ENCODE results near the gene MRPL24. TPM values are rescaled to one million over a fixed set of nuclear protein-coding genes. Genes with fewer than 3 reads are reported as not detected.

The MRPL24 gene
- total RNA-seq, 2 donors from 2014 or later, result 22.6 to 35.6 TPM

GRCh38 chr1:156717351-156717750 is 23.5 kb downstream of the MRPL24 start:
- DNase-seq (ENCODE audit: low spot score) (no peak), ATAC-seq (ENCODE audit: insufficient number of reproducible peaks, low FRiP score, low read depth) (no peak)
- no peak overlapping the region for H3K27ac ChIP-seq
- H3K9me3 ChIP-seq, result no peaks in the 10 kb centered on the region
- H3K4me3 ChIP-seq, result no peak overlapping the region
- no peaks in the 10 kb centered on the region for H3K27me3 ChIP-seq (replicated peaks; ENCODE audit: insufficient read depth)
- peaks cover 16% of the 10 kb centered on the region for H3K36me3 ChIP-seq
- H3K4me1 ChIP-seq (ENCODE audit: control insufficient read depth in 1 of 2, low read depth in 2 of 2), result no peaks in the 10 kb centered on the region
- no peak for TF ChIP-seq CTCF (IDR thresholded peaks at IDR 0.05)

GRCh38 chr1:156714830-156715229 is 26.1 kb downstream of the MRPL24 start:
- Histone ChIP-seq H3K4me3 (no peak overlapping the region), H3K36me3 (peaks cover 4% of the 10 kb centered on the region), H3K27me3 (replicated peaks; ENCODE audit: insufficient read depth) (no peaks in the 10 kb centered on the region), H3K9me3 (no peaks in the 10 kb centered on the region), H3K27ac (no peak overlapping the region), H3K4me1 (ENCODE audit: control insufficient read depth in 1 of 2, low read depth in 2 of 2) (peaks cover 0 to 7% of the 10 kb centered on the region in 2 donors)
- DNase-seq (ENCODE audit: low spot score), result no peak
- TF ChIP-seq CTCF (IDR thresholded peaks at IDR 0.05), result no peak
- ATAC-seq (ENCODE audit: insufficient number of reproducible peaks, low FRiP score, low read depth), result no peak

GRCh38 chr1:156712626-156713025 is 28.3 kb downstream of the MRPL24 start:
- Histone ChIP-seq H3K27me3 (replicated peaks; ENCODE audit: insufficient read depth) (no peaks in the 10 kb centered on the region), H3K4me1 (ENCODE audit: control insufficient read depth in 1 of 2, low read depth in 2 of 2) (peaks cover 3 to 13% of the 10 kb centered on the region in 2 donors), H3K27ac (no peak overlapping the region), H3K4me3 (no peak overlapping the region), H3K36me3 (peaks cover 4% of the 10 kb centered on the region), H3K9me3 (no peaks in the 10 kb centered on the region)
- DNase-seq (ENCODE audit: low spot score), result no peak
- TF ChIP-seq CTCF (IDR thresholded peaks at IDR 0.05), result no peak
- no peak for ATAC-seq (ENCODE audit: insufficient number of reproducible peaks, low FRiP score, low read depth)

- Histone ChIP-seq H3K4me1 (ENCODE audit: control insufficient read depth in 1 of 2, low read depth in 2 of 2) (peaks cover 13 to 21% of the 10 kb centered on the region in 2 donors), H3K27me3 (replicated peaks; ENCODE audit: insufficient read depth) (no peaks in the 10 kb centered on the region), H3K9me3 (no peaks in the 10 kb centered on the region), H3K27ac (no peak overlapping the region), H3K36me3 (no peaks in the 10 kb centered on the region), H3K4me3 (no peak overlapping the region)
- DNase-seq (ENCODE audit: low spot score) (no peak), ATAC-seq (ENCODE audit: insufficient number of reproducible peaks, low FRiP score, low read depth) (no peak)
- TF ChIP-seq CTCF (IDR thresholded peaks at IDR 0.05), result no peak
Observed at GRCh38 chr1:156711011-156711817, 29.7 kb downstream of the MRPL24 start.

- H3K27me3 ChIP-seq (replicated peaks; ENCODE audit: insufficient read depth), result no peaks in the 10 kb centered on the region
- no peaks in the 10 kb centered on the region for H3K9me3 ChIP-seq
- no peak overlapping the region for H3K4me3 ChIP-seq
- no peaks in the 10 kb centered on the region for H3K36me3 ChIP-seq
- DNase-seq (ENCODE audit: low spot score), result peak; percentile 31
- peak; percentile 29 for ATAC-seq (ENCODE audit: insufficient number of reproducible peaks, low FRiP score, low read depth)
- TF ChIP-seq CTCF (IDR thresholded peaks at IDR 0.05), result no peak
- H3K27ac ChIP-seq, result peak overlapping the region in 1 of 2 donors; percentile 43
- H3K4me1 ChIP-seq (ENCODE audit: control insufficient read depth in 1 of 2, low read depth in 2 of 2), result peaks cover 20 to 34% of the 10 kb centered on the region in 2 donors
Observed at GRCh38 chr1:156709757-156710489, 31.0 kb downstream of the MRPL24 start.

Data from thoracic aorta (tissue), 2 donors.